Panc1 (cell line): ENCODE results near the gene DTNBP1.

Experiments used
- POLR2AphosphoS5 ChIP-seq: IDR thresholded peaks from 2 replicates; pipeline ENCODE4 v1.6.1; 2012; ENCODE audit warnings: mild to moderate bottlenecking, low read depth, low read length, moderate library complexity
- SIN3A ChIP-seq: IDR thresholded peaks from 2 replicates; pipeline ENCODE4 v1.6.1; 2012; ENCODE audit warnings: low read depth, mild to moderate bottlenecking, low read length, moderate library complexity, borderline replicate concordance; ENCODE audit not compliant: insufficient read depth
- TF ChIP-seq, protein P1 (sequence below): fragments of 450-650 bp; IDR thresholded peaks from 2 replicates; pipeline ENCODE4 v1.5.1; 2017; ENCODE audit warnings: mild to moderate bottlenecking
- TF ChIP-seq, protein P2 (sequence below), 2 experiments: IDR thresholded peaks; 2 replicates each; pipeline ENCODE4 v1.6.1; 2011 to 2012; ENCODE audit warnings: low read depth in 2 of 2, control low read depth in 1 of 2, low read length in 1 of 2, mild to moderate bottlenecking in 1 of 2, moderate library complexity in 1 of 2; ENCODE audit not compliant: insufficient read depth in 1 of 2

DNA sequence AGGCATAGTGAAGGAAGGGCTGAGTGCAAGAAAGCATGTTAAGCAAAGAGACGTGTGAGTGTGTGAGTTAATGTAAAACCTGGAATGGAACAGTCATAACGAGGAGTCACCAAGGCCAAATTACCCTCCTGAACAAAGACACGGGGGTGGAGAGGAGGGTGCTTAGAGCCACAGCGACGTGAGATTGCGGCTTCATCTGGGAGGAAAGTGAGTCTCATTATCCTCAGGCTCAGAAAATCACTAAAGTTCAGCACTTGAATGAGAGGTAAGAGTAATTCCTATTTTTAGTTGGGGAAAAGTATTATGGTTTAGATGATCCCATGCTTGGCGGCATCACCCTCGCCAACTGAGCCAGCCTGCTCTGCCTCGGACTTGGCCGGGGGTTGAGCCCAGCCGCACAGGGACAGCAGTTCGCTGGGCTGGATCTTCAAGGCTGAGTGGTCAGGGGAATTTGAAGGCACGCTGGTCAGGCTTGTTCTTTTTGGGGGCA lies 136.6 kb downstream of the DTNBP1 start:
- TF ChIP-seq, protein P1, sequence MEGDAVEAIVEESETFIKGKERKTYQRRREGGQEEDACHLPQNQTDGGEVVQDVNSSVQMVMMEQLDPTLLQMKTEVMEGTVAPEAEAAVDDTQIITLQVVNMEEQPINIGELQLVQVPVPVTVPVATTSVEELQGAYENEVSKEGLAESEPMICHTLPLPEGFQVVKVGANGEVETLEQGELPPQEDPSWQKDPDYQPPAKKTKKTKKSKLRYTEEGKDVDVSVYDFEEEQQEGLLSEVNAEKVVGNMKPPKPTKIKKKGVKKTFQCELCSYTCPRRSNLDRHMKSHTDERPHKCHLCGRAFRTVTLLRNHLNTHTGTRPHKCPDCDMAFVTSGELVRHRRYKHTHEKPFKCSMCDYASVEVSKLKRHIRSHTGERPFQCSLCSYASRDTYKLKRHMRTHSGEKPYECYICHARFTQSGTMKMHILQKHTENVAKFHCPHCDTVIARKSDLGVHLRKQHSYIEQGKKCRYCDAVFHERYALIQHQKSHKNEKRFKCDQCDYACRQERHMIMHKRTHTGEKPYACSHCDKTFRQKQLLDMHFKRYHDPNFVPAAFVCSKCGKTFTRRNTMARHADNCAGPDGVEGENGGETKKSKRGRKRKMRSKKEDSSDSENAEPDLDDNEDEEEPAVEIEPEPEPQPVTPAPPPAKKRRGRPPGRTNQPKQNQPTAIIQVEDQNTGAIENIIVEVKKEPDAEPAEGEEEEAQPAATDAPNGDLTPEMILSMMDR: no peak
- TF ChIP-seq SIN3A (no peak), POLR2AphosphoS5 (no peak)
- TF ChIP-seq, protein P2, sequence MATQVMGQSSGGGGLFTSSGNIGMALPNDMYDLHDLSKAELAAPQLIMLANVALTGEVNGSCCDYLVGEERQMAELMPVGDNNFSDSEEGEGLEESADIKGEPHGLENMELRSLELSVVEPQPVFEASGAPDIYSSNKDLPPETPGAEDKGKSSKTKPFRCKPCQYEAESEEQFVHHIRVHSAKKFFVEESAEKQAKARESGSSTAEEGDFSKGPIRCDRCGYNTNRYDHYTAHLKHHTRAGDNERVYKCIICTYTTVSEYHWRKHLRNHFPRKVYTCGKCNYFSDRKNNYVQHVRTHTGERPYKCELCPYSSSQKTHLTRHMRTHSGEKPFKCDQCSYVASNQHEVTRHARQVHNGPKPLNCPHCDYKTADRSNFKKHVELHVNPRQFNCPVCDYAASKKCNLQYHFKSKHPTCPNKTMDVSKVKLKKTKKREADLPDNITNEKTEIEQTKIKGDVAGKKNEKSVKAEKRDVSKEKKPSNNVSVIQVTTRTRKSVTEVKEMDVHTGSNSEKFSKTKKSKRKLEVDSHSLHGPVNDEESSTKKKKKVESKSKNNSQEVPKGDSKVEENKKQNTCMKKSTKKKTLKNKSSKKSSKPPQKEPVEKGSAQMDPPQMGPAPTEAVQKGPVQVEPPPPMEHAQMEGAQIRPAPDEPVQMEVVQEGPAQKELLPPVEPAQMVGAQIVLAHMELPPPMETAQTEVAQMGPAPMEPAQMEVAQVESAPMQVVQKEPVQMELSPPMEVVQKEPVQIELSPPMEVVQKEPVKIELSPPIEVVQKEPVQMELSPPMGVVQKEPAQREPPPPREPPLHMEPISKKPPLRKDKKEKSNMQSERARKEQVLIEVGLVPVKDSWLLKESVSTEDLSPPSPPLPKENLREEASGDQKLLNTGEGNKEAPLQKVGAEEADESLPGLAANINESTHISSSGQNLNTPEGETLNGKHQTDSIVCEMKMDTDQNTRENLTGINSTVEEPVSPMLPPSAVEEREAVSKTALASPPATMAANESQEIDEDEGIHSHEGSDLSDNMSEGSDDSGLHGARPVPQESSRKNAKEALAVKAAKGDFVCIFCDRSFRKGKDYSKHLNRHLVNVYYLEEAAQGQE (IDR thresholded peaks at IDR 0.05; ENCODE audit: insufficient read depth in 1 of 2, low read depth in 2 of 2, low read length in 1 of 2): no peak
